K562 (cell line): Measurements from ENCODE around the gene FARSA. TPM values are rescaled to one million over a fixed set of nuclear protein-coding genes. Genes with fewer than 3 reads are reported as not detected.

Experiments
- BCOR ChIP-seq: fragments of 450-650 bp; IDR thresholded peaks from 2 replicates; pipeline ENCODE4 v1.6.1; 2016
- CHD1 ChIP-seq: fragments of 200-600 bp; sonication (generic); IDR thresholded peaks from one replicate; pipeline ENCODE4 v1.6.1; 2012; ENCODE audit warnings: mild to moderate bottlenecking, moderate library complexity, low read length, inconsistent platforms
- CREB3L1 ChIP-seq: fragments of 450-650 bp; IDR thresholded peaks from 2 replicates; pipeline ENCODE4 v1.6.1; 2014; ENCODE audit warnings: low read depth, mild to moderate bottlenecking, moderate library complexity, borderline replicate concordance
- EGR1 ChIP-seq: fragments of 450-650 bp; conservative IDR thresholded peaks from 2 replicates; pipeline ENCODE4 v1.6.1; 2017; ENCODE audit warnings: mild to moderate bottlenecking
- ERF ChIP-seq: fragments of 450-650 bp; formaldehyde crosslinking; IDR thresholded peaks from 2 replicates; pipeline ENCODE4 v1.4.0; 2020; ENCODE audit warnings: mild to moderate bottlenecking, mixed read lengths
- GATA2 ChIP-seq: sonication (generic); formaldehyde crosslinking; IDR thresholded peaks from 2 replicates; pipeline ENCODE4 v1.4.0; 2020; ENCODE audit warnings: mild to moderate bottlenecking, missing genetic modification reagents
- HDAC1 ChIP-seq, 2 experiments: fragments of 450-650 bp; IDR thresholded peaks; 2 replicates each; pipeline ENCODE4 v1.6.1; 2016 to 2017; ENCODE audit warnings: inconsistent platforms in 1 of 2, mild to moderate bottlenecking in 1 of 2, moderate library complexity in 1 of 2
- L3MBTL2 ChIP-seq: fragments of 450-650 bp; IDR thresholded peaks from 2 replicates; pipeline ENCODE4 v1.6.1; 2016; ENCODE audit warnings: mild to moderate bottlenecking, moderate library complexity
- MCM3 ChIP-seq: fragments of 450-650 bp; IDR thresholded peaks from 2 replicates; pipeline ENCODE4 v1.6.1; 2016
- SMARCE1 ChIP-seq: fragments of 450-650 bp; IDR thresholded peaks from 2 replicates; pipeline ENCODE4 v1.7.1; 2016; ENCODE audit warnings: mild to moderate bottlenecking
- SREBF1 ChIP-seq: fragments of 150-350 bp; IDR thresholded peaks from 2 replicates; pipeline ENCODE4 v1.6.1; 2014; ENCODE audit warnings: antibody characterized with exemption, low read depth, low read length, borderline replicate concordance
- SRF ChIP-seq, 2 experiments: fragments of 250-450, 450-650 bp in 1 of 2; sonication (Bioruptor Pico) in 1 of 2; sonication (generic) in 1 of 2; formaldehyde crosslinking; IDR thresholded peaks; 2 replicates each; pipeline versions ENCODE4 v1.5.0 to v1.5.1; 2020 to 2022; ENCODE audit warnings: mild to moderate bottlenecking in 1 of 2, missing genetic modification reagents in 1 of 2
- TCF7L2 ChIP-seq: fragments of 150-350 bp; IDR thresholded peaks from 2 replicates; pipeline ENCODE4 v1.6.1; 2016; ENCODE audit warnings: low read depth, mild to moderate bottlenecking, low read length, moderate library complexity
- TEAD4 ChIP-seq, 2 experiments: sonication (generic) in 1 of 2; formaldehyde crosslinking in 1 of 2; IDR thresholded peaks; 2 replicates each; pipeline versions ENCODE4 v1.6.1 to v1.8.0; 2012 to 2022; ENCODE audit warnings: borderline replicate concordance in 1 of 2, inconsistent platforms in 1 of 2, low read length in 1 of 2, mild to moderate bottlenecking in 1 of 2, missing genetic modification reagents in 1 of 2
- ZBTB49 ChIP-seq: sonication (generic); formaldehyde crosslinking; IDR thresholded peaks from 2 replicates; pipeline ENCODE4 v1.8.0; 2022; ENCODE audit warnings: missing genetic modification reagents, mild to moderate bottlenecking, borderline replicate concordance
- ZNF609 ChIP-seq: sonication (generic); formaldehyde crosslinking; IDR thresholded peaks from 2 replicates; pipeline ENCODE4 v1.8.1; 2023; ENCODE audit warnings: missing genetic modification reagents, mild to moderate bottlenecking, borderline replicate concordance
- ZNF639 ChIP-seq, 2 experiments: fragments of 200-800 bp in 1 of 2; sonication (Bioruptor generic) in 1 of 2; sonication (generic) in 1 of 2; formaldehyde crosslinking in 1 of 2; IDR thresholded peaks in 1 of 2; conservative IDR thresholded peaks in 1 of 2; 2 replicates each; pipeline versions ENCODE4 v1.5.0 to v1.6.1; 2016 to 2020; ENCODE audit warnings: missing compliant biosample characterization in 1 of 2, missing genetic modification characterization in 1 of 2, missing genetic modification reagents in 1 of 2
- polyA plus RNA-seq, 8 experiments: library from polyadenylated mRNA; depleted of rRNA in 4 of 8; stranded (reverse) in 5 of 8; unstranded in 3 of 8; fragments of >200 nt; fragmentation: Nextera tagmentation in 2 of 8; fragmentation: Illumina TruSeq in 1 of 8; extraction: Ambion mirVana in 2 of 8; extraction: Trizol in 1 of 8; gene quantifications; 2 replicates each; pipeline versions ENCODE4 v1.2.1 to v1.2.3, GENCODE V29; 2011 to 2014; ENCODE audit warnings: inconsistent platforms in 1 of 8, missing spikeins in 1 of 8
- total RNA-seq, 7 experiments: library from RNA; depleted of rRNA in 6 of 7; stranded (reverse); fragments of >200 nt in 6 of 7; fragmentation: Illumina TruSeq in 2 of 7; extraction: Trizol in 2 of 7; gene quantifications; 2 replicates each; pipeline versions ENCODE4 v1.2.1 to v1.2.3, GENCODE V29; 2011 to 2021; ENCODE audit warnings: low replicate concordance in 1 of 7

FARSA gene
- total and polyA plus RNA-seq, 9 of the 15 experiments (the other 6 are each of a cell fraction or from before 2014, with no cell fraction given): 25.2 to 237 (median 89.6) TPM

- TF ChIP-seq HDAC1 (IDR thresholded peaks at IDR 0.05) (peak in 1 of 2 experiments; percentile 70; a peak in 2 of 4 replicates), ZBTB49 (CRISPR knock-in tag) (no peak), EGR1 (peak; percentile 46; the same call in 1 of the 2 replicates), ZNF639 (CRISPR knock-in tag; conservative IDR thresholded peaks at IDR 0.05 in 1 of 2, IDR thresholded peaks at IDR 0.05 in 1 of 2) (peak in 1 of 2 experiments; percentile 89; a peak in 2 of 4 replicates), ZNF609 (CRISPR knock-in tag) (peak; percentile 75; the same call in 1 of the 2 replicates), TEAD4 (IDR thresholded peaks at IDR 0.05; ENCODE audit: low read length) (peak; percentile 71), TEAD4 (CRISPR knock-in tag; IDR thresholded peaks at IDR 0.05; ENCODE audit: borderline replicate concordance) (no peak), GATA2 (CRISPR knock-in tag) (no peak), CHD1 (no peak), SRF (CRISPR knock-in tag; IDR thresholded peaks at IDR 0.05) (peak; percentile 46 to 48; a peak in 3 of 4 replicates), SMARCE1 (peak; percentile 45; the same call in 1 of the 2 replicates), CREB3L1 (peak; percentile 35; the same call in 1 of the 2 replicates), SREBF1 (no peak), BCOR (no peak), L3MBTL2 (peak; percentile 59), TCF7L2 (no peak), ERF (CRISPR knock-in tag) (peak; percentile 97), MCM3 (no peak)
Measured at GRCh38 chr19:12945479-12946091, 12.1 kb upstream of the FARSA start, which contains the start of gene RAD23A (continued).
